Right lobe of liver (tissue), 6 donors: ENCODE data around the gene TCF12. TPM values are rescaled to one million over a fixed set of nuclear protein-coding genes. Genes with fewer than 3 reads are reported as not detected.

Source experiments
- ATAC-seq, 4 donors: fragments of 200-7000 bp; cut with Tn5 transposase; one replicate each; pipeline ENCODE4 v1.9.1; 2020; ENCODE audit warnings: mild to moderate bottlenecking in 4 of 4, moderate library complexity in 4 of 4
- DNase-seq, 3 donors: peaks; one replicate each; pipeline ENCODE4 v3.0.0-alpha.2; 2020
- H3K27ac ChIP-seq, 3 donors: fragments of 200-600 bp; one replicate each; pipeline ENCODE4 v1.8.0; 2022
- H3K27me3 ChIP-seq, 2 donors: fragments of 200-600 bp; one replicate each; pipeline ENCODE4 v1.8.0; 2022
- H3K36me3 ChIP-seq, 4 donors: fragments of 200-600 bp; sonication (generic) in 1 of 4; one replicate each; pipeline versions ENCODE4 v1.5.1 to v1.8.0; 2017 to 2022; ENCODE audit warnings: control low read depth in 1 of 4
- H3K4me1 ChIP-seq, 4 donors: fragments of 200-600 bp; sonication (generic) in 1 of 4; one replicate each; pipeline versions ENCODE4 v1.5.1 to v1.8.0; 2017 to 2022; ENCODE audit warnings: control low read depth in 1 of 4
- H3K4me3 ChIP-seq, 3 donors: fragments of 200-600 bp; one replicate each; pipeline ENCODE4 v1.8.0; 2022
- H3K9me3 ChIP-seq, 4 donors: fragments of 200-600 bp; sonication (generic) in 1 of 4; one replicate each; pipeline versions ENCODE4 v1.5.1 to v1.8.0; 2017 to 2022; ENCODE audit warnings: control low read depth in 1 of 4
- POLR2A ChIP-seq: fragments of 450-650 bp; IDR thresholded peaks from one replicate; pipeline ENCODE4 v1.6.1; 2017; ENCODE audit warnings: antibody characterized with exemption, mild to moderate bottlenecking
- WGBS: methylation state at CpG from one replicate; pipeline ENCODE4 v1.1.6; 2018; ENCODE audit warnings: low coverage, low lambda C conversion rate; ENCODE audit not compliant: insufficient coverage; ENCODE audit errors: missing lambda C conversion rate; 5-methylcytosine and 5-hydroxymethylcytosine counted together
- intact Hi-C, 2 donors: fragments of 100-400 bp; cut with DNase I; formaldehyde crosslinking; loops; one replicate each; pipeline versions ENCODE4 v1.11.2 to v1.14.1; 2022
- total RNA-seq, 6 experiments: library from RNA; depleted of rRNA in 2 of 6; stranded (reverse); fragments of >200 nt in 2 of 6; fragmentation: NEBNext Ultra II Directional in 3 of 6; extraction: Animal tissue kit (Norgen Biotek cat#: 25700) in 3 of 6; gene quantifications; one replicate each; pipeline versions ENCODE4 v1.1.0 to v1.2.4, GENCODE V29; 2016 to 2023
- TF ChIP-seq, protein P1 (sequence below), 4 donors: fragments of 200-600 bp in 3 of 4; fragments of 450-650 bp in 1 of 4; IDR thresholded peaks; one replicate each; pipeline versions ENCODE4 v1.5.1 to v1.8.0; 2016 to 2022; ENCODE audit warnings: antibody characterized with exemption in 4 of 4, mild to moderate bottlenecking in 2 of 4
- donor health status: DM: no; HTN: yes; CAD: no.
- donor health status: DM: no; HTN: no; CAD: no.
- donor health status: DM: no; HTN: no; CAD: no.
- donor health status: DM: no; HTN: yes; CAD: no.
- donor health status: DM: no; HTN: yes; CAD: no.

The TCF12 gene
- total RNA-seq, 6 experiments from 2014 or later = 28.9 to 41.9 (median 35.3) TPM

DNA sequence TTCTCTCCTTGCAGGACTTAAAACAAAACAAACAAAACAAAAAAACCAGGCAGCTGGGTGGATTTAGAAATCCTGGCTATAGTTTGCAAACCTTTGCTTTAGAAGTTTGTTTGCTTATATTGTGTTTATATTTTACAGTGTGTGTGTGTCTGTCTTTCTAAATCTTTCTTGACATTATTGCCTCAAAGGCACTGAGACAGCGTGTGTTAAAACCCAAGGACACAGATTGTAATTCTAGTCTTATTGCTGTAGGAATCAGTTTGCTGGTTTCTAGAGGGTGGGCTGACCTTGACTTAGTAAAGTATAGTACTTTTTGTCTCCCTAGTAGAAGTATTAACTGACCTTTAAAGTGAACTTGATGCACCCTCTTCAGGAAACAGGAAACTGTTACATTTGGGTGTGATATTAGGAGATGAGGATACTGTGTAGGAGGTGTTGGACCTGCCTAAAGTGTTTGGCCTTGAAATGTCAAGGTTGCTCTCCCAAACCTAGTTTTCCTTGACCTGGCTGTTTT is 71.0 kb downstream of the TCF12 start:
- H3K27me3 ChIP-seq = no peaks in the 10 kb centered on the region
- 45% methylated on average over 1 of the region's 1 CpG for WGBS
- no peak for DNase-seq
- ATAC-seq = peak; percentile 43 to 69 (median 50)
- H3K36me3 ChIP-seq = no peaks in the 10 kb centered on the region
- intact Hi-C loops = no loop called here
- H3K9me3 ChIP-seq = no peaks in the 10 kb centered on the region
- H3K27ac ChIP-seq = no peak overlapping the region
- TF ChIP-seq POLR2A = no peak
- TF ChIP-seq, protein P1, sequence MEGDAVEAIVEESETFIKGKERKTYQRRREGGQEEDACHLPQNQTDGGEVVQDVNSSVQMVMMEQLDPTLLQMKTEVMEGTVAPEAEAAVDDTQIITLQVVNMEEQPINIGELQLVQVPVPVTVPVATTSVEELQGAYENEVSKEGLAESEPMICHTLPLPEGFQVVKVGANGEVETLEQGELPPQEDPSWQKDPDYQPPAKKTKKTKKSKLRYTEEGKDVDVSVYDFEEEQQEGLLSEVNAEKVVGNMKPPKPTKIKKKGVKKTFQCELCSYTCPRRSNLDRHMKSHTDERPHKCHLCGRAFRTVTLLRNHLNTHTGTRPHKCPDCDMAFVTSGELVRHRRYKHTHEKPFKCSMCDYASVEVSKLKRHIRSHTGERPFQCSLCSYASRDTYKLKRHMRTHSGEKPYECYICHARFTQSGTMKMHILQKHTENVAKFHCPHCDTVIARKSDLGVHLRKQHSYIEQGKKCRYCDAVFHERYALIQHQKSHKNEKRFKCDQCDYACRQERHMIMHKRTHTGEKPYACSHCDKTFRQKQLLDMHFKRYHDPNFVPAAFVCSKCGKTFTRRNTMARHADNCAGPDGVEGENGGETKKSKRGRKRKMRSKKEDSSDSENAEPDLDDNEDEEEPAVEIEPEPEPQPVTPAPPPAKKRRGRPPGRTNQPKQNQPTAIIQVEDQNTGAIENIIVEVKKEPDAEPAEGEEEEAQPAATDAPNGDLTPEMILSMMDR (IDR thresholded peaks at IDR 0.05) = no peak
- H3K4me3 ChIP-seq = no peak overlapping the region
- peaks cover 0 to 33% (median 12%) of the 10 kb centered on the region in 4 donors for H3K4me1 ChIP-seq

DNA sequence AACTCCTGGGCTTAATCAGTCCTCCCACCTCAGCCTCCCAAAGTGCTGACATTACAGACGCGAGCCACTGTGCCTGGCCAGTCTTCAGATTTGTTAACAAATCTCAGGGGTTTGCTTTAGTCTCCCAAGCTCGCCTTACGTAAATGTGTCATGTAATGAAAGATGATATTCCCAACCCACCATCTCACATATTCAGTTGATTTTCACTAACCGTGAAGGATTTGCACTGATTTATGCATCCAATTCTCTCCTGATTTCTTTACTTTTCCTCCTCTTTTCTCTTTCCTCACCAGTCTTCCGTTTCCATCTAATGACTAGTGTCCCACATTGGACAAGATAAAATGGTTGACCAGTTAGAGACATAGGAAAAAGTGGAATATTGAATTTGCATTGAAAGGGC is 72.6 kb downstream of the TCF12 start:
- no peaks in the 10 kb centered on the region for H3K9me3 ChIP-seq
- peaks cover 0 to 25% (median 10%) of the 10 kb centered on the region in 4 donors for H3K4me1 ChIP-seq
- intact Hi-C loops = no loop called here
- H3K27ac ChIP-seq = no peak overlapping the region
- no peak for ATAC-seq
- WGBS = 91% methylated on average over 6 of the region's 6 CpGs
- H3K4me3 ChIP-seq = no peak overlapping the region
- no peaks in the 10 kb centered on the region for H3K27me3 ChIP-seq
- DNase-seq = no peak
- H3K36me3 ChIP-seq = no peaks in the 10 kb centered on the region
- TF ChIP-seq, protein P1 (IDR thresholded peaks at IDR 0.05) = no peak

DNA sequence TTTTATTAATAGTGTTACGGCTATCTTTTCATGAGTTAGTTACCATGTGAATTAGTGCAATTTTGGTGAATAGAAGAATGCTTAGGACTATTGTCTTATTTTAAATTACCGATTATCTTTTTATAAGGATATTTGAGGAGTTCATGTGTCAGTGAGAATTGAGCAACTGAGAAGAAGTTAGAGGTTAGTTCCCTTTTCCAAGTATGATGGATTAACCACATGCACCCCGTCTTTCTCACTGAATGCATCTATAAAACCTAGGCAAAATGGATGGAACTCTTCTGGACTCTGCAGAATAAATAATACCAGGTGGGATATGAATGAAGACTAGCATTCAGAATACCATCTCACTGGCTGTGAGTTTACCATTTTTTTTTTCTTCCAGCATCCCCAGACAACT is 74.3 kb downstream of the TCF12 start:
- intact Hi-C loops = no loop called here
- TF ChIP-seq, protein P1 (IDR thresholded peaks at IDR 0.05) = no peak
- no peak for TF ChIP-seq POLR2A
- H3K27ac ChIP-seq = no peak overlapping the region
- ATAC-seq = peak in 1 of 4 donors; percentile 22
- H3K9me3 ChIP-seq = no peaks in the 10 kb centered on the region
- H3K36me3 ChIP-seq = no peaks in the 10 kb centered on the region
- H3K4me1 ChIP-seq = peaks cover 0 to 26% (median 12%) of the 10 kb centered on the region in 4 donors
- WGBS = 67% methylated on average over 3 of the region's 3 CpGs
- H3K4me3 ChIP-seq = no peak overlapping the region
- no peak for DNase-seq
- no peaks in the 10 kb centered on the region for H3K27me3 ChIP-seq

DNA sequence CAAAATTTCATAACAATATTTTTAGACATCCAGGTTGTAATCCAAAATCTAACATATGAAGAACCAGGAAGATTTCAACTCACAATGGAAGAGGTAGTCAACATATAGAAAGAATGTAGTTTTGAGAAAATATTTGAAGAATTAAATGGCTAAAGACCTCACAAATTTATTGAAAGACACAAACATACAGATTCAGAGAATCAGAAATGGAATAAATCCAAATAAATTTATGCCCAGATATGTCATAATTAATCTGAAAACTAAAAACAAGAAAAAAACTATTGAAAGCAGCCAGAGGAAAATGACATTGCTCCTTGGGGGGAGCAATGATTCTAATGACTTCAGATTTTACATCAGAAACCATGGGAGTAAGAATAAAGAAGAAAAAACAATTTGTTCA is 75.8 kb downstream of the TCF12 start:
- no peak for DNase-seq

More for the DNA sequence above, 75.8 kb downstream of the TCF12 start:
- H3K27me3 ChIP-seq = no peaks in the 10 kb centered on the region
- no peak for ATAC-seq
- no peak for TF ChIP-seq POLR2A
- TF ChIP-seq, protein P1 (IDR thresholded peaks at IDR 0.05) = no peak
- intact Hi-C loops = no loop called here
- peaks cover 0 to 16% (median 4%) of the 10 kb centered on the region in 4 donors for H3K4me1 ChIP-seq
- H3K27ac ChIP-seq = no peak overlapping the region
- no peaks in the 10 kb centered on the region for H3K9me3 ChIP-seq
- no peaks in the 10 kb centered on the region for H3K36me3 ChIP-seq
- H3K4me3 ChIP-seq = no peak overlapping the region
